ENCODE measurements around the gene BABAM2.

- TF ChIP-seq CTCF (IDR thresholded peaks at IDR 0.05 in 4 of 5, conservative IDR thresholded peaks at IDR 0.05 in 1 of 5) (no peak), POLR2A (IDR thresholded peaks at IDR 0.05) (no peak)
Measured at GRCh38 chr2:28381225-28382180, 491.0 kb downstream of the BABAM2 start.

Data from gastrocnemius medialis (tissue), 4 donors.